Lower leg skin (tissue), 4 donors: ENCODE measurements around the gene ACADVL. TPM values are rescaled to one million over a fixed set of nuclear protein-coding genes. Genes with fewer than 3 reads are reported as not detected.

Experiments used
- DNase-seq, 2 donors: peaks; one replicate each; pipeline ENCODE4 v3.0.0-alpha.2; 2019; ENCODE audit warnings: low spot score in 2 of 2
- H3K4me3 ChIP-seq: fragments of 200-600 bp; sonication (generic); 2 replicates; pipeline ENCODE4 v1.5.1; 2017; ENCODE audit warnings: mild to moderate bottlenecking, low read depth; ENCODE audit not compliant: poor library complexity, severe bottlenecking
- POLR2A ChIP-seq, 2 donors: fragments of 450-650 bp; IDR thresholded peaks; one replicate each; pipeline ENCODE4 v1.6.1; 2016 to 2017; ENCODE audit warnings: antibody characterized with exemption in 2 of 2, mild to moderate bottlenecking in 1 of 2, moderate library complexity in 1 of 2
- WGBS, 2 donors: methylation state at CpG; one replicate each; pipeline ENCODE4 v1.1.5; 2018; 5-methylcytosine and 5-hydroxymethylcytosine counted together
- intact Hi-C: fragments of 100-400 bp; cut with DNase I; formaldehyde crosslinking; loops from one replicate; pipeline ENCODE4 v1.15.0; 2023; ENCODE audit warnings: low total_unique reads
- total RNA-seq, 4 donors: library from RNA; depleted of rRNA; stranded (reverse); fragments of >200 nt; gene quantifications; one replicate each; pipeline ENCODE4 v1.1.0, GENCODE V29; 2016
- TF ChIP-seq, protein P1 (sequence below), 3 donors: fragments of 450-650 bp; IDR thresholded peaks; one replicate each; pipeline ENCODE4 v1.5.1; 2016; ENCODE audit warnings: antibody characterized with exemption in 3 of 3, mild to moderate bottlenecking in 3 of 3, moderate library complexity in 2 of 3

The ACADVL gene
- total RNA-seq, 4 donors from 2014 or later = 703 to 1,179 (median 863) TPM

DNA sequence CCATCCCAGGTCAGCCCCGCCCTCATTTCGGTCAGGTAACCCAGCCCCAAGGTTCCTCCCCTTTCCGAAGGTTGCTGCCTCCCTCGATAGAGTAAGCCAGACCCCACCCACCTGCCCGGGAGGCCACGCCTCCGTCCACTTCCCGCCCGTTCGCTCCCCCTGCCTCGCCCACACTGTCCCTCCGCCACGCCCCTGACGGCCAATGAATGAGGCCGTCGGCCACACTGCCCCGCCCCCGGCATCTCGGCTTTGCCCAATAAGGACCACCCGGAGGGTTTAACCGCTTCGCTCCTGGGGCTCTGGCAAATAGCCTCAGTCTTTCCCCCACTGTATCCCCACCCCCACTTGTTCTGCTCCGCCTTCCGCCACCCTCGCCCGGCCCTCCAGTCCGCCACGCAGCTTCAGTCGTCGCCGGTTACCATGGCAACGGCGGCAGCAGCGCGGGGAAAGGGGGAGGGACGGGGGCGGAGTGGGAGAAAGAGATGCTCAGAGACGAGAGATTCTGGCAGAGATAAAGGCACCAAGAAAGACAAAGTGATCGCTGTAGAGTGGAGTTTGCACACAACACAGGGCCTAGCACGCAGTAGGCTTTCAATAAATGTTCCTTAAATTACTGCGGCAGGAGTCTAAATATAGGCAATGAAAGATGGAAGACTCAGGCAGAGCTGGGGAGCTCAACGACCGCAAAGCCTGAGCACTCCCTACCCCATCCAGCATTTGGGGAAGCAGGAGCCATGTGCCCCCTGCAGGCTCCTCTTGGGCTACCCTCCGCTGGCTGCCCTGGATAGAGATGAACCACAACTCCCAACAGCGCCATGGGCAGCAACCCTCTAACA is 5.2 kb upstream of the ACADVL start:
- 0 to 1% methylated on average over 45 of the region's 45 CpGs for WGBS, 2 donors
- peak overlapping the region; percentile 20 for H3K4me3 ChIP-seq
- TF ChIP-seq POLR2A (IDR thresholded peaks at IDR 0.05) = no peak
- TF ChIP-seq, protein P1, sequence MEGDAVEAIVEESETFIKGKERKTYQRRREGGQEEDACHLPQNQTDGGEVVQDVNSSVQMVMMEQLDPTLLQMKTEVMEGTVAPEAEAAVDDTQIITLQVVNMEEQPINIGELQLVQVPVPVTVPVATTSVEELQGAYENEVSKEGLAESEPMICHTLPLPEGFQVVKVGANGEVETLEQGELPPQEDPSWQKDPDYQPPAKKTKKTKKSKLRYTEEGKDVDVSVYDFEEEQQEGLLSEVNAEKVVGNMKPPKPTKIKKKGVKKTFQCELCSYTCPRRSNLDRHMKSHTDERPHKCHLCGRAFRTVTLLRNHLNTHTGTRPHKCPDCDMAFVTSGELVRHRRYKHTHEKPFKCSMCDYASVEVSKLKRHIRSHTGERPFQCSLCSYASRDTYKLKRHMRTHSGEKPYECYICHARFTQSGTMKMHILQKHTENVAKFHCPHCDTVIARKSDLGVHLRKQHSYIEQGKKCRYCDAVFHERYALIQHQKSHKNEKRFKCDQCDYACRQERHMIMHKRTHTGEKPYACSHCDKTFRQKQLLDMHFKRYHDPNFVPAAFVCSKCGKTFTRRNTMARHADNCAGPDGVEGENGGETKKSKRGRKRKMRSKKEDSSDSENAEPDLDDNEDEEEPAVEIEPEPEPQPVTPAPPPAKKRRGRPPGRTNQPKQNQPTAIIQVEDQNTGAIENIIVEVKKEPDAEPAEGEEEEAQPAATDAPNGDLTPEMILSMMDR (IDR thresholded peaks at IDR 0.05) = no peak
- peak; percentile 95 to 99 for DNase-seq
- intact Hi-C loops = no loop called here

GRCh38 chr17:7215136-7215638 is 4.6 kb upstream of the ACADVL start:
- WGBS, 2 donors = 23 to 29% methylated on average over 9 of the region's 9 CpGs
- TF ChIP-seq POLR2A (IDR thresholded peaks at IDR 0.05) = no peak
- TF ChIP-seq, protein P1 (IDR thresholded peaks at IDR 0.05) = no peak
- DNase-seq = no peak
- intact Hi-C loops = no loop called here
- H3K4me3 ChIP-seq = no peak overlapping the region

- no peak for TF ChIP-seq POLR2A (IDR thresholded peaks at IDR 0.05)
- intact Hi-C loops = no loop called here
- H3K4me3 ChIP-seq = no peak overlapping the region
- DNase-seq = no peak
- WGBS, 2 donors = 23 to 31% methylated on average over 8 to 9 of the region's 10 CpGs
These were observed 4.0 kb upstream of the ACADVL start for GRCh38 chr17:7215652-7216180.

DNA sequence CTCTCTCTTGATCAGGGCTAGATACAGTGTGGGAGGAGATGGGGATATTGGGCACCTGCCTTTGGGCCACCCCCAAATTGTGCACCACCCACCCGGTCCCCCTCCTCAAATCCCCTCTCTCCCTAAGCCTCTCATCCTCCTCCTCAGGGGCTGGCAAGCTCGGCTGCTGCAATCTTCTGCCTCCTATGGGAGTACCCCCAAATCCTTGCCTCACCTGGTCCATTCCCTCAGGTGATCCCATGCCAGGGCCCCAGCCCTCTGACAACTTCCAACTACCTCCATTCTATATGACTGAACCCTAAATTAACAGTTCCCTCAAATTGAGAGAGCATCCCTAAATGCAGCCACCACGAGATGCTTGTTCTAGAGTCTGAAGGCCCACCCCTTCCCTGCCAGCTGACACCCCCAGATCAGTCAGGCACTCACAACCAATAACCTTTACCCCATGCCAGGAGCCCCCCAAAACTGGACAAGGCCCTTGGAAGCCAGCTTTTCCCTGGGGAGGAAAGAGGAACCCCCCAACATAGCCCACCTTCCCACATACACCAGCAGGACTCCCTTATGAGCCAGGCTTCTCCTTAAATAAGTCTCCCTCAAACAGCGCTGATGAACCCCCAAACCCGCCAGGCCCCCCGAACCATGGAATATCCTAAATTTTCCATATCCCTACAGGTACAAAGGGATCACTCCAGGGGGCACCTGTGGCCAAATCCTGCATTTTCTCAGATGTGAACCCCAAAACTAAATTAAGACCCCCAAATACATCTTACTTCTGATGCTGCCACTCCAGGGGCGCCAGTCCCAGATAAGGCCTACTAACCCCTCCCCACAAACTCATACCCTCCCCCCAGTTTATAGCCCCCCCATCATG is 3.3 kb upstream of the ACADVL start:
- no peak overlapping the region for H3K4me3 ChIP-seq
- intact Hi-C loops = no loop called here
- no peak for DNase-seq
- WGBS, 2 donors = 33 to 38% methylated on average over 7 of the region's 7 CpGs
- TF ChIP-seq POLR2A (IDR thresholded peaks at IDR 0.05) = no peak
- TF ChIP-seq, protein P1 (IDR thresholded peaks at IDR 0.05) = no peak

GRCh38 chr17:7217113-7217987 is 2.4 kb upstream of the ACADVL start:
- intact Hi-C loops = no loop called here
- DNase-seq = no peak
- TF ChIP-seq POLR2A (IDR thresholded peaks at IDR 0.05) = no peak
- TF ChIP-seq, protein P1 (IDR thresholded peaks at IDR 0.05) = no peak
- no peak overlapping the region for H3K4me3 ChIP-seq
- 0 to 1% methylated on average over 23 to 27 of the region's 32 CpGs for WGBS, 2 donors
